A549 treated with CpdA at 1 μM for 4 hours (cell line): ENCODE data around the gene KRT23. TPM values are rescaled to one million over a fixed set of nuclear protein-coding genes. Genes with fewer than 3 reads are reported as not detected.

Source experiments
- total RNA-seq: library from RNA; stranded (reverse); fragments of 200-300 nt; extraction: Qiagen RNA extraction; gene quantifications from 5 replicates; pipeline ENCODE4 v1.2.3, GENCODE V29; 2022; ENCODE audit warnings: low read depth

KRT23 gene
- total RNA-seq, result 0.08 TPM in 1 of 5 replicates, not detected in the others

GRCh38 chr17:40937384-40937819 lies at the start of gene KRT23:
KRT23 (minus strand) TSS chr17:40937646; CDS start chr17:40936603, 1,043 bp downstream.

GRCh38 chr17:40984226-40984625 lies 46.8 kb upstream of the KRT23 start, which contains the start of gene KRT40:
KRT40 (minus strand) TSS chr17:40984326; CDS start chr17:40984273, 53 bp downstream.

GRCh38 chr17:40966848-40967247 lies 29.4 kb upstream of the KRT23 start, which contains the start of gene KRT39:
KRT39 (minus strand) TSS chr17:40966948; CDS start chr17:40966856, 92 bp downstream.

GRCh38 chr17:40884708-40885512 lies 52.5 kb downstream of the KRT23 start, which contains the start of gene KRT20:
KRT20 (minus strand) TSS chr17:40885242; CDS start chr17:40885185, 57 bp downstream.

Other genes with a start within 250 kb of the KRT23 start
- gene KRT24, start 233.9 kb downstream of the KRT23 start, total RNA-seq, result not detected in 5 replicates
- not detected in 5 replicates for gene KRT25, start 182.3 kb downstream of the KRT23 start, total RNA-seq
- not detected in 5 replicates for gene KRT26, start 165.4 kb downstream of the KRT23 start, total RNA-seq
- not detected in 5 replicates for gene KRT27, start 155.1 kb downstream of the KRT23 start, total RNA-seq
- not detected in 5 replicates for gene KRT28, start 137.7 kb downstream of the KRT23 start, total RNA-seq
- 83.2 to 124 TPM (median 115 TPM) in 5 replicates for gene KRT10, start 115.0 kb downstream of the KRT23 start, total RNA-seq
- 0.08 TPM in 1 of 5 replicates, not detected in the others for gene KRT12, start 70.4 kb downstream of the KRT23 start, total RNA-seq
- gene KRT20, start 52.4 kb downstream of the KRT23 start, total RNA-seq, result 0.17 to 0.52 TPM (median 0.26 TPM) in 5 replicates
- gene KRT39, start 29.3 kb upstream of the KRT23 start, total RNA-seq, result not detected in 5 replicates
- not detected in 5 replicates for gene KRT40, start 46.7 kb upstream of the KRT23 start, total RNA-seq
- gene KRTAP3-3, start 56.5 kb upstream of the KRT23 start, total RNA-seq, result not detected in 5 replicates
- 0.16 to 0.35 TPM (median 0.30 TPM) in 3 of 5 replicates, not detected in the others for gene KRTAP3-2, start 62.3 kb upstream of the KRT23 start, total RNA-seq
- not detected in 5 replicates for gene KRTAP3-1, start 71.5 kb upstream of the KRT23 start, total RNA-seq
- 0.12 TPM in 1 of 5 replicates, not detected in the others for gene KRTAP1-5, start 89.6 kb upstream of the KRT23 start, total RNA-seq
- gene KRTAP1-4, start 92.5 kb upstream of the KRT23 start, total RNA-seq, result not detected in 5 replicates
- gene KRTAP1-3, start 97.2 kb upstream of the KRT23 start, total RNA-seq, result not detected in 5 replicates
- gene KRTAP1-1, start 103.8 kb upstream of the KRT23 start, total RNA-seq, result not detected in 5 replicates
- gene KRTAP2-1, start 109.7 kb upstream of the KRT23 start, total RNA-seq, result not detected in 5 replicates
- not detected in 5 replicates for gene KRTAP2-2, start 117.6 kb upstream of the KRT23 start, total RNA-seq
- gene KRTAP2-3, start 122.5 kb upstream of the KRT23 start, total RNA-seq, result 0.08 TPM in 1 of 5 replicates, not detected in the others
- gene KRTAP2-4, start 128.2 kb upstream of the KRT23 start, total RNA-seq, result not detected in 5 replicates
- not detected in 5 replicates for gene KRTAP4-7, start 146.5 kb upstream of the KRT23 start, total RNA-seq
- 0.05 to 0.12 TPM in 2 of 5 replicates, not detected in the others for gene KRTAP4-8, start 160.5 kb upstream of the KRT23 start, total RNA-seq
- gene KRTAP4-16, start 164.6 kb upstream of the KRT23 start, total RNA-seq, result not detected in 5 replicates
- gene KRTAP4-9, start 167.7 kb upstream of the KRT23 start, total RNA-seq, result not detected in 5 replicates
- gene KRTAP4-11, start 180.7 kb upstream of the KRT23 start, total RNA-seq, result not detected in 5 replicates
- gene KRTAP4-12, start 186.5 kb upstream of the KRT23 start, total RNA-seq, result not detected in 5 replicates
- gene KRTAP4-6, start 202.9 kb upstream of the KRT23 start, total RNA-seq, result not detected in 5 replicates
- gene KRTAP4-5, start 212.2 kb upstream of the KRT23 start, total RNA-seq, result not detected in 5 replicates
- gene KRTAP4-4, start 223.1 kb upstream of the KRT23 start, total RNA-seq, result not detected in 5 replicates
- gene KRTAP4-3, start 230.6 kb upstream of the KRT23 start, total RNA-seq, result not detected in 5 replicates
- not detected in 5 replicates for gene KRTAP4-2, start 240.6 kb upstream of the KRT23 start, total RNA-seq
- 0.07 to 0.56 TPM (median 0.26 TPM) in 4 of 5 replicates, not detected in the other for gene KRTAP4-1, start 247.3 kb upstream of the KRT23 start, total RNA-seq